GM19023 (cell line): ENCODE measurements around the gene ACOT4.
"Not testable (repeated sequence)": the region's sequence is repeated elsewhere in the genome, so short reads cannot be mapped to it uniquely, and the experiment has no call there.

Source experiments
- ATAC-seq: cut with Tn5 transposase; IDR thresholded peaks from one replicate; pipeline ENCODE4 v1.9.1; 2021; ENCODE audit warnings: mild to moderate bottlenecking, moderate library complexity; ENCODE audit not compliant: unreplicated experiment

ACOT4 gene

DNA sequence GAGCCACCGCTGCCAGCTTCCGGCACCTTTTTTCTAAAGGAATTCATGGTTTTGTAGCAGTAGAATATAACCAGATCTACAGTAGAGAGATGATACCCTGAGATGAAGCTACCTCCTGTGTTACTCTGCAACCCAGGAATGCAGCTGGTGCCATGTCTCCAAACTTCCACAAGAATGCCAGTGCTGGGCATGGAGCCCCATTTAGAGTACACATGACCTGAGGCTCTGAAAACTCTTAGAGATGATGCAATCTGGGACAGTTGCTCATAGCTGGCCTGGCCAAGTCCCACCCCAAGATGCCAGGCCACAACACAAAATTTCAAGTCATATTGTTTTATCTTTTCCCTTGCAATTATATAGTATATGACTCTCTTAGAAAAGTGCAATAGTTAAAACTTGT is 14.5 kb upstream of the ACOT4 start:
- not testable (repeated sequence) for ATAC-seq

DNA sequence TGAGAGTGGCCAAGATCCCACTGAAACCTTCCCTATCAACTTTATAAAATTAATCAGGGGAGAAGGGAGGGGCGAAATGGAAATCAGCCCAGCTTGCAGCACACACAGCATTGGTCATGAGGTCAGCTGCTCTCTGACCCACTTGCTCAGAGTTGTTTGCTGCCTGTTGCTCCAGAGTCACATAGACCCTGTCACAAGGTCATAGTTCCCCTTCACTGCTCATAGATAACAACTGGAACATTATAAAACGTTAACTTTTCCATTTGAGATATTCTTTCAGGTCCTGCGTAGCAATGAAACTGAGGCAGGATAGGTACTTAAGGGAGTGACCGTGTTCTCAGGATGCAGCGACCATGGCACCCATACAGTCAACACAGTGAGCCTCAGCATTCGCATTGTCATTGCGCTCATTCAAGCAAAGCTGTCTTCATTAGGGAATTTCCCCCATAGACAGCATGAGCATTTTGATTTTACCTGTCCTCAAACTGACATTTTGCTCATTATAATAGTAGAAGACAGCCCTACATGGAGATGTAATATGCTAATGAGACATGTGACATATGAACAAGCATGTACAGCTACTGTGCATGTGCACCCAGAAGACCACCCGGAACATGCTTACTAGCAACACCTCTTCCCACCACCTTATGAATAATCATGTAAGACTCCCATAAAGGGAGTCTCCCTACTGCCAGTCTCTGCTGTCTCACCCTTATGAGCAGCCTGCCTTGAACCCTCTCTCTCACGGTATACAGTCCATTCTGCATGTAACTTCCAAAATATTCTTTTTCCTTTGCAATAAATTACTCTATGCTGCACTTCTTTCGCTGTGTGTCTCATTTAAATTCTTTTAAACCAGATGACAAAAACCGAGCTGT is 9.3 kb upstream of the ACOT4 start:
- ATAC-seq: not testable (repeated sequence)

DNA sequence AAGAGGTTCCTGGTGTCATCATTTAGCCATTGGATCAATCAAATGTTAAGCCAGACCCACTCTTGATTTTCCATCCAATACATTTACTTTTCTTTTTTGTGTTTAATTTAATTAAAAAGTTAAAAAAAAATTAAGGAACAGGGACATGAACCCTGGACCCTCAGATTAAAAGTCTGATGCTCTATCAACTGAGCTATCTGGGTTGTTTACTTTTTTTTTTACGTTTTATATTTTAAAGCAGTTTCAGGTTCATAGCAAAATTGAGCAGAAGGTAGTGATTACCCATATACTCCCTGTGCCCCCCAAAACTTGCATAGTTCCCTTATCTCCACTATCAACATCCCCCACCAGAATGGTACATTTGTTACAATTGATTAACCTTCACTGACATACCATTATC is 3.0 kb upstream of the ACOT4 start:
- ATAC-seq: no peak

DNA sequence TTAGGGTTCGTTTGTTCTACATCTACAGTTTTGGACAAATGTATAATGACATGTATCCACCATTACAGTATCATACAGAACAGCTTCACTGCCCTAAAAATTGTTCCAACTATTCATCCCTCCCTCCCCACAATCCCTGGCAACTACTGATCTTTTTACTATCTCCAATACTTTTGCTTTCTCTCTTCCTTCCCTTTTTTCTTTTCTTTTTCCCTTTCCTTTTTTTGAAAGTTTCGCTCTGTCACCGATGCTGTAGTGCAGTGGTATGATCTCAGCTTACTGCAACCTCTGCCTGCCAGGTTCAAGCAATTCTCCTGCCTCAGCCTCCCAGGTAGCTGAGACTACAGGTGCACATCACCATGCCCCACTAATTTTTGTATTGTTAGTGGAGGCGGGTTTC is 2.6 kb upstream of the ACOT4 start:
- no peak for ATAC-seq

DNA sequence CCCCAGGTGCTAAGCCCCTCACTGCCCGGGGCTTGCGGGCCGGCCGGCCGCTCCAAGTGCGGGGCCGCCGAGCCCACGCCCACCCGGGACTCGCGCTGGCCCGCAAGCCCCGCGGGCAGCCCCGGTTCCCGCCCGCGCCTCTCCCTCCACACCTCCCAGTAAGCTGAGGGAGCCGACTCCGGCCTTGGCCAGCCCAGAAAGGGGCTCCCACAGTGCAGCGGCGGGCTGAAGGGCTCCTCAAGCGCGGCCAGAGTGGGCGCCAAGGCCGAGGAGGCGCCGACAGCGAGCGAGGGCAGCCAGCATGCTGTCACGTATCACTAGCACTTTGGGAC is 1.0 kb upstream of the ACOT4 start:
- ATAC-seq: not testable (repeated sequence)

DNA sequence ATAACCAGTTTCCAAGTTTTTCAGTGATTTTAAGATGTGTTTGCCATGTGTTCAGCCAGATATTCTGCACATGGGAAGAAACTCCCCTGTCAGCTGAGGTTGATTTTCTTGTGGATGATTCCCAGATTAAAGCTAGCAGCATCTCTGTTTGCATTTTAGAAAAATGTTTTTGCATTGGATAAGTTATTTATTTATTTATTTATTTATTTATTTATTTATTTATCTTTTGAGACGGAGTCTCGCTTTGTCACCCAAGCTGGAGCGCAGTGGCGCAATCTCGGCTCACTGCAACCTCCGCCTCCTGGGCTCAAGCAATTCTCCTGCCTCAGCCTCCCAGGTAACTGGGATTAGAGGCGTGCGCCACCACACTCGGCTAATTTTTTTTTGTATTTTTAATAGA is 2.8 kb downstream of the ACOT4 start:
- ATAC-seq: no peak

DNA sequence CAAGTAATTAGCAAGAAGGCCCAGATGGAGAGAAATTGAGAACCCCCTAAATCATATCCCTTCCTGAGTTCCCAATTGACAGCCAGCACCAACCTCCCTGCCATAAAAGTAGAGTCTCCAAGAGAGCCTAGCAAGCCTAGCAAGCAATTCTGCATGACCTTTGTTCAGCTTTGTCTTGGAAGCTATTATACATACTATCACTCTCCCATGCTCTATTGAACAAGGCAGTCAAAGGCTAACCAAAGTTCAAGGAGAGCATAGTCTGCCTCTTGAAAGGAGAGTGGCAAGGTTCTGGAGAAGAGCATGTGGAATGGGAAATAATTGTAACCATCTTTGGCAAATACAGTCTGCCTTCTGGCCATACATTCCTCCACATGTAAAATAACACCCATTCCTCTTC is 7.8 kb downstream of the ACOT4 start:
- no peak for ATAC-seq

DNA sequence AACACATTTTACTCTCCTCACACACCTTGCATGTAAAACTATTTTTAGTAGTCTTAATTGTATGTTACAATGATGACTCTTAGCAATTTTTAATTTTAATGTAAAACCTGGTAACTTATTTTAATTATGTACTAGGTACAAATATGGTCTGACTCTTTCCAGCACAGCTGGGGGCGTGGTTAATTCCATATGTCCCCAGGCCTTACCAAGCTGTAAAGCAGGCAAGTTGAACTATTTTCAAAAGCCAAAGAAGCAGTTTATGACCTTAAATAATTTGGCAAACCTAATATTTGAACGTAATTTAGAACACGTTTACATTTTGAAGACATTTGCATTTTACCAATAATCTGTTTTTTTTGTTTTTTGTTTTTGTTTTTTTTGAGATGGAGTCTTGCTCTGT is 11.3 kb downstream of the ACOT4 start:
- ATAC-seq: no peak

DNA sequence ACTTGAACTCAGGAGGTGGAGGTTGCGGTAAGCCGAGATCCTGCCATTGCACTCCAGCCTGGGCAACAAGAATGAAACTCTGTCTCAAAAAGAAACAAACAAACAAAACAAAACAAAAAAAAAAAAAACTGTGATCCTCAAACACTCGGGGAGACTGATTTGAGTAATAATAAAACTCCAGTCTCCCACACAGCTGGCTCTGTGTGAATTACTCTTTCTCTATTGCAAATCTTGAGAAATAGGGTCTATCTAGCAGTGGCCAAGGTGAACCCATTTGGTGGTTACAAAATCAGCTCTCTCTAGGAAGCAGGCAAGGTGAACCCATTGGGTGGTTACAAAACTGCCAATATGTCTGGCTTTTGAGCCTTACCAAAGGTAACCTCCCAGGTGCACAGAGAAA is 14.6 kb downstream of the ACOT4 start:
- ATAC-seq: no peak

DNA sequence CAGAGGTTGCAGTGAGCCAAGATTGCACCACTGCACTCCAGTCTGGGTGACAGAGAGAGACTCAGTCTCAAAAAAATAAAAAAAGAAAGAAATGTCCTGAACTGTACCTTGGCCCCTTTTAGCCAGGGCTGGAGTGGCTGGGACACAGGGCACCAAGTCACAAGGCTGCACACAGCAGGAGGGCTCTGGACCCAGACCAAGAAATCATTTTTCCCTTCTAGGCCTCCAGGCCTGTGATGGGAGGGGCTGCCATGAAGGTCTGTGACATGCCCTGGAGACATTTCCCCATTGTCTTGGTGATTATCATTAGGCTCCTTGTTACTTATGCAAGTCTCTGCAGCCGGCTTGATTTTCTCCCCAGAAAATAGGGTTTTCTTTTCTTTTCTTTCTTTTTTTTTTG is 15.6 kb downstream of the ACOT4 start:
- ATAC-seq: no peak

DNA sequence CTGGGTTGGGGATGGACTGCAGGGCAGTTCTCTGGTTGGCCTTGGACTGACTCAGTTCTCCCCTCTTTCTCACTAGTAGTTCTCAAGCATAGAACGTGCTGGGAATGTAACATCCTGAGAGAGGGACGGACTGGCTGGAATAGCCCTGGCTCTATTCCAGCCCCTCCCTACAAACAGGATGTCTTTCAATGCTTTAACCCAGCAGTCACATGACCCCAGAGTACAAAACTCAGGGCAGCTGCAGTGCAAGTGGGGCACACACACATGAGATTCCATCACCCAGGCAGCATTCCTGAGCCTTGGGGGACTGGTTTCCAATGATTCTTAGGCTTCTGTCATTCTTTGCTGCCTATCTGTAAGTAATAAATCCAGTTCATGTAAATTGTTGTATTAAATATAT is 19.0 kb downstream of the ACOT4 start:
- ATAC-seq: no peak

DNA sequence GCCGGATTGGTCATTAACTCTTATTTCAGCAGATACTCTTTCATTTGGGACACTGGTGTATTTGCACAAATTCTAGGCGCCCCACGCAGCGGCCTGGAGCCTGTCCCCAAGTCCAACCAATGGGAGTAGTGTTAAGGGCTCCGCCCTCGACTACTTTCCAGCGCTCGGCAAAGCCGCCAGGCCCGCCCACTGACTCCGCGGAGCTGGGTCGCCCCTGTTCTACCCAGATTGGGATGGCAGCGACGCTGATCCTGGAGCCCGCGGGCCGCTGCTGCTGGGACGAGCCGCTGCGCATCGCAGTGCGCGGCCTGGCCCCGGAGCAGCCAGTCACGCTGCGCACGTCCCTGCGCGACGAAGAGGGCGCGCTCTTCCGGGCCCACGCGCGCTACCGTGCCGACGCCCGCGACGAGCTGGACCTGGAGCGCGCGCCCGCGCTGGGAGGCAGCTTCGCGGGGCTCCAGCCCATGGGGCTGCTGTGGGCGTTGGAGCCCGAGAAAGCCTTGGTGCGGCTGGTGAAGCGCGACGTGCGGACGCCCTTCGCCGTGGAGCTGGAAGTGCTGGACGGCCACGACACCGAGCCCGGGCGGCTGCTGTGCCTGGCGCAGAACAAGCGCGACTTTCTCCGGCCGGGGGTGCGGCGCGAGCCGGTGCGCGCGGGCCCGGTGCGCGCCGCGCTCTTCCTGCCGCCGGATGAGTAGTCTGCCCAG is 20.8 kb downstream of the ACOT4 start, which contains the start of gene ACOT6:
Gene ACOT6 (plus strand): TSS at position 179 of the 707 bp plus-strand sequence. CDS start 55 bp downstream, at position 234.
- ATAC-seq: peak; percentile 73

DNA sequence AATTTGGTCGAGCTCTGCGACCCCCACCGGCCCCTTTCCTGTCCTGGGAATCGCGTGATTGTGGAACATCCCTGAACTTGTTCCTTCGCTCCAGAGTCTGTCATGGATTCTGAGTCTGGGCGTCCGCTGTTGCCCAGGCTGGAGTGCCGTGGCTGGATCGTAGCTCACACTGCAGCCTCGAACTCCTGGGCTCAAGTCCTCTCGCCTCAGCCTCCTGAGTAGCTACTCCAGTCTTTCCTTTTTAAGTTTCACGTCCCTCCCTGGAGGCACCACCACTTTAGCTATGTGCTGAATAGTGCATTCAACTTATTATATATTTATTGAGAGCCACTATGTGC is 21.3 kb downstream of the ACOT4 start:
- no peak for ATAC-seq

DNA sequence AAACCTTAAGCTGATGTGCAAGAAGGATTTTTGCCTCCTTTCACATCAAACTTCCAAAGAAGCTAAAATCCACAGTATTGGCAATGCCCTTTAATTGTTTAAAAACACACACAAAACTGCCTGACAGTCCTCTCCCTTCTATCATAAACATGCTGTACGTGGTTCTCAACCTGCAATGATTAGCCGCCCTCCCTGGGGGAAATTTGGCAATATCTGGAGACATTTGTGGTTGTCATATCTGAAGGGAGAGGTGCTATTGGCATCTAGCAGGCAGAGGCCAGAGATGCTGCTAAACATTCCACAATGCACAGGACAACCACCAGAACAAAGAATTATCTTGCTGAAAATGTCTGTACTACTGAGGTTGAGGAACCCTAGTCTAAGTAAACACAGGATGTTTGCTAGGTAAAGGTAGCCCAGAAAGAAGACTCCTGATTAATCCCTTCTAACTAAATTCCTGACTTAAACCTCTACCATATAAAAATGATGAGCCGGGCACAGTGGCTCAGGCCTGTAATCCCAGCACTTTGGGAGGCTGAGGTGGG is 21.8 kb downstream of the ACOT4 start:
- ATAC-seq: no peak

DNA sequence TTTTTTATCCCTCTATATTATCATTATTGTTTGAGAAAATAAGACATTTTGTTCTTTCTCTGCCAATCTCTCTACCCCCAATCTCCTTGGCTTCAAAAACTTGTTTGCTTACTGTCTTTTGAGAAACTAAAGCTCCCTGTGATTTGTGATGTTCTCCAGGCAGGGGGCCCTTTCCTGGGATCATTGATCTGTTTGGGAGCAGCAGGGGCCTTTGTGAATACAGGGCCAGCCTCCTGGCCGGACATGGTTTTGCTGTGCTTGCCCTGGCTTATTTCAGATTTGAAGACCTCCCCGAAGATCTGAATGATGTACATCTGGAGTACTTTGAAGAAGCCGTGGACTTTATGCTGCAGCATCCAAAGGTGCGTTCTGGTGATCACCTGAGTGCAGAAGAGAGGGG is 25.2 kb downstream of the ACOT4 start:
- ATAC-seq: no peak

DNA sequence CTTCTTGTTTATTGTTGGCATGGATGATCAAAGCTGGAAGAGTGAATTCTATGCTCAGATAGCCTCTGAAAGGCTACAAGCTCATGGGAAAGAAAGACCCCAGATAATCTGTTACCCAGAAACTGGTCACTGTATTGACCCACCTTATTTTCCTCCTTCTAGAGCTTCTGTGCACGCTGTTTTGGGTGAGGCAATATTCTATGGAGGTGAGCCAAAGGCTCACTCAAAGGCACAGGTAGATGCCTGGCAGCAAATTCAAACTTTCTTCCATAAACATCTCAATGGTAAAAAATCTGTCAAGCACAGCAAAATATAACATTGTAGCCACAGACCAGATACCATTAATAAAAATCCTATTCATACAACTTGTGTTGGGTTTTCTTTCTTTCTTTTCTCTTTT is 27.9 kb downstream of the ACOT4 start:
- no peak for ATAC-seq

DNA sequence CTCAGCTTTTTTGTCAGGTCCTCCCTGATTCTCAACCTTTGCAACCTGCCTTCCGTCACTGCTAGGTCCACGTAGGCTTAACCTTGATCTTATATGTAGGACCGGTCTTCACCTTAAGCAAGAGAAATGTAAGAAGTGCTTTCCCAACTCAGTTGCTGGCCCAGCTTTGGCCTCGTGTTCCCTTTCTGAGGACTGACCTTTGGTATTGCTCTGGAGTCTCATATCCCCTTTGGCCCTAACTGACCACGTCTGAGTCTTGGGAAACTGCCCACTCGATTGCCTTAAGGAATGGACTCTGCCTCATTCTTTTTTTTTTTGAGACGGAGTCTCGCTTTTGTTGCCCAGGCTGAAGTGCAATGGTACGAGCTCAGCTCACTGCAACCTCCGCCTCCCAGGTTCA is 28.6 kb downstream of the ACOT4 start:
- no peak for ATAC-seq

DNA sequence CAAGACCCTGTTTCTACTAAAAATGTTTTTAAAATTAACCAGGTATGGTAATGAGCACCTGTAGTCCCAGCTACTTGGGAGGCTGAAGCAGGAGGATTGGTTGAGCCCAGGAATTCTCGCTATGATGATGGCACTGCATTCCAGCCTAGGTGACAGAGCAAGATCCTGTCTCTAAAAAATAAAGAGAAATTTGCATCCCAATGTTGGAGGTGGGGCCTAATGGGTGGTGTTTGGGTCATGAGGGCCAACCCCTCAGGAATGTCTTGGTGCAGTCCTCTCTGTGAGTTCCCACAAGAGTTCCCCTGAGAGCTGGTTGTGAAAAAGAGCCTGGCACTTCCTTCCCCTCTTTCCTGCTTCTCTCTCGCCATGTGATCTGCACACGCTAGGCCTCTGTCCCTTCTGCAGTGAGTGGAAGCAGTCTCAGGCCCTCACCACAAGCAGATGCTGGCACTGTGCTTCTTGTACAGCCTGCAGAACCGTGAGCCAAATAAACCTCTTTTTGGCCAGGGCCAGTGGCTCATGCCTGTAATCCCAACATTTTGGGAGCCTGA is 31.9 kb downstream of the ACOT4 start:
- ATAC-seq: no peak

DNA sequence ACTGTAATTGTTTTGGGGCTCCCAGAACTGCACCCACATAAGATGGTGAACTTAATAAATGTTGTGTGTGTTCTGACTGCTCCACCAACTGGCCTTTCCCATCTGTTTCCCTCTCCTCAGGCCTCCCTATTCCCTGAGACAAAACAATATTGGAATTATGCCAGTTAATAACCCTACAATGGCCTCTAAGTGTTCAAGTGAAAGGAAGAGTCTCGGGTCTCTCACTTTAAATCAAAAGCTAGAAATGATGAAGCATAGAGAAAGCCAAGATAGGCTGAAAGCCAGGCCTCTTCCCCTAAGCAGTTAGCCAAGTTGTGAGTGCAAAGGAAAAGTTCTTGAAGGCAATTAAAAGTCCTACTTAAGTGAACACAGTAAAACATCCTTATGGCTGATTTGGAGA is 34.0 kb downstream of the ACOT4 start:
- no peak for ATAC-seq

DNA sequence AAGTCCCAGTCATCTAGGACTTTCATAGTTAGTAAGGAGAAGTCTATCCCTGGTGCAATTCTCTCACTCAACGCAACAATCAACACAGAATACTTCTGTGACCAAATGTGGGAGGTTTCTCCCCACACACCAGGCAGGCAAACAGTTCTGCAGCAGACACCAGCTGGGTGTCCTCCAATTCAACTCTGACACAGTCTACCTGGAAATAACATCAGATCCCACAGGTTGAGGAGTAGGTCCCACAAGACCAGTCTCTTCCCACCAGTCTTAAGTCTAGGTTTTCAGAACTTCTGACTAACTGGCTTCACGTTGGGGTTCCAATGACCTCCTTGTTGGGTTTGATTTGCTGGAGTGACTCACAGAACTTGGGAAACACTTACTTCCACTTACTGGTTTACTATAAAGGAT is 35.5 kb downstream of the ACOT4 start:
- ATAC-seq: no peak

DNA sequence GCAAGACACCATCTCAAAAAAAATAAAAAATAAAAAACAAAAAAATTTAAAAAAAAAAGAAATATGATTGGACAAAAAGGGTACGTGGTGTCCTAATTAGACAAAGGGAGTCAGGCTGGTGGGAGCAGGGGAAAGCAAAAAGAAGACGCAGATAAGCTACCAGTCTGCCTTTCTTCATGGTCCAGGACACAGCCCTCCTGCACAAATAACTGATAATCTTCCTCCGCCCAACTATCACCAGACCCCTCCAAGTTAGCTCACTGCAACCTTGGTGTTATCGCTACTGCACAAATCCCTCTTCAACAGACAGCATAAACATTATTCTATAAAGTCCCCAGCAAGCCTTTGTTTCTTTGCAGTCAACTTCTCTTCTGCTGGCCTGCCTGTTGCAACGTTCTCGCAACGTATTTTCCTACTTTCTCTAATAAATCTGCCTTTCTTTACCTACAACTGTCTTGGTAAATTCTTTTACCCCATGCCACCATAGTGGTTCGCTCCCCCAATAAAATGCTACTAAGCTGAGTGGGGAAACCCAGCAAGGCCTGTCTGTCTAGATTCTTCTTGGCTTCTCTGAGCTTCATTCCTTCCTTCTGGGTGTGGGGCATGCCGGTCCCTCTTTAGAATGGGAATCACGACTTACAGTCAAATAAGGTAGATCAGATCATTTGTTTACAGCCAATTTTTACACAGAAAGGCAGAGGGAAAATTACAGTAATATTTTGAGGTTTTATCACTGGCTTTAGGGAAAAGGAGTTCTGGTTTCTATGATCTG is 38.5 kb downstream of the ACOT4 start:
- no peak for ATAC-seq
